Peyer's patch (tissue), 4 donors: Measurements from ENCODE around the gene BSPRY.

ENCODE experiments used
- POLR2A ChIP-seq, 2 donors: fragments of 450-650 bp; IDR thresholded peaks; one replicate each; pipeline ENCODE4 v1.5.1; 2017; ENCODE audit warnings: antibody characterized with exemption in 2 of 2, mild to moderate bottlenecking in 2 of 2, moderate library complexity in 2 of 2
- TF ChIP-seq, protein P1 (sequence below), 6 experiments: fragments of 450-650 bp in 4 of 6; fragments of 200-600 bp in 2 of 6; sonication (generic) in 1 of 6; IDR thresholded peaks; one replicate each; pipeline ENCODE4 v1.5.1; 2017 to 2019; ENCODE audit warnings: antibody characterized with exemption in 6 of 6, mild to moderate bottlenecking in 3 of 6, moderate library complexity in 1 of 6

DNA sequence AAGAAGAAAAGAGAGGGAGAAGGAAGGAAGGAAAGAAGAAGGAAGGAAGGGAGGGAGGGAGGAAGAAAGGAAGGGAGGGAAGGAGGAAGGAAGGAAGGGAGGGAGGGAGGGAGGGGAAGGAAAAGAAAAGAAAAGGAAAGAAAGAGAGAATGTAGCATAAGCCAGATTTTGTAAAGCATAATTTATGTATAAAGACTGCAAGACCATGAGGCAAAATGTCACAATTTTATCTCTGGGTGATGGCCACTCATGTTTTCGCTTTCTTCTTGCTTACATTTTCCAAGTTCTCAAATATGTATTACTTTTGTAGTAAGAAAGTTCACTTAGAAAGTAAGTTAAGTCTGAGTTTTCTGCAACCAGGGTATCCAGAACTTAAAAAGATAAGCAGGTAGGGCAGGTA is 42.8 kb upstream of the BSPRY start:
- TF ChIP-seq, protein P1, sequence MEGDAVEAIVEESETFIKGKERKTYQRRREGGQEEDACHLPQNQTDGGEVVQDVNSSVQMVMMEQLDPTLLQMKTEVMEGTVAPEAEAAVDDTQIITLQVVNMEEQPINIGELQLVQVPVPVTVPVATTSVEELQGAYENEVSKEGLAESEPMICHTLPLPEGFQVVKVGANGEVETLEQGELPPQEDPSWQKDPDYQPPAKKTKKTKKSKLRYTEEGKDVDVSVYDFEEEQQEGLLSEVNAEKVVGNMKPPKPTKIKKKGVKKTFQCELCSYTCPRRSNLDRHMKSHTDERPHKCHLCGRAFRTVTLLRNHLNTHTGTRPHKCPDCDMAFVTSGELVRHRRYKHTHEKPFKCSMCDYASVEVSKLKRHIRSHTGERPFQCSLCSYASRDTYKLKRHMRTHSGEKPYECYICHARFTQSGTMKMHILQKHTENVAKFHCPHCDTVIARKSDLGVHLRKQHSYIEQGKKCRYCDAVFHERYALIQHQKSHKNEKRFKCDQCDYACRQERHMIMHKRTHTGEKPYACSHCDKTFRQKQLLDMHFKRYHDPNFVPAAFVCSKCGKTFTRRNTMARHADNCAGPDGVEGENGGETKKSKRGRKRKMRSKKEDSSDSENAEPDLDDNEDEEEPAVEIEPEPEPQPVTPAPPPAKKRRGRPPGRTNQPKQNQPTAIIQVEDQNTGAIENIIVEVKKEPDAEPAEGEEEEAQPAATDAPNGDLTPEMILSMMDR (IDR thresholded peaks at IDR 0.05): no peak
- no peak for TF ChIP-seq POLR2A (IDR thresholded peaks at IDR 0.05)
